HEK293 (cell line): ENCODE results near the gene NOC2L.

Experiments
- FEZF1 ChIP-seq: fragments of 450-650 bp; formaldehyde crosslinking; IDR thresholded peaks from 2 replicates; pipeline ENCODE4 v1.5.1; 2016; ENCODE audit warnings: missing biosample characterization, missing genetic modification characterization
- GLI4 ChIP-seq: fragments of 450-650 bp; formaldehyde crosslinking; IDR thresholded peaks from 2 replicates; pipeline ENCODE4 v1.5.1; 2016; ENCODE audit warnings: missing biosample characterization, missing genetic modification characterization
- KLF10 ChIP-seq: fragments of 450-650 bp; IDR thresholded peaks from 2 replicates; pipeline ENCODE4 v1.5.1; 2018; ENCODE audit warnings: missing biosample characterization, mild to moderate bottlenecking, missing genetic modification characterization
- KLF9 ChIP-seq: fragments of 450-650 bp; formaldehyde crosslinking; IDR thresholded peaks from 2 replicates; pipeline ENCODE4 v1.5.1; 2016; ENCODE audit warnings: missing biosample characterization, missing genetic modification characterization, low read depth
- MEIS1 ChIP-seq: sonication (generic); formaldehyde crosslinking; IDR thresholded peaks from 2 replicates; pipeline ENCODE4 v1.8.1; 2022; ENCODE audit warnings: missing genetic modification reagents, mild to moderate bottlenecking, borderline replicate concordance
- OSR2 ChIP-seq: fragments of 450-650 bp; formaldehyde crosslinking; IDR thresholded peaks from 2 replicates; pipeline ENCODE4 v1.5.1; 2016; ENCODE audit warnings: missing biosample characterization, missing genetic modification characterization
- SCRT2 ChIP-seq: fragments of 450-650 bp; formaldehyde crosslinking; IDR thresholded peaks from 2 replicates; pipeline ENCODE4 v1.5.1; 2016; ENCODE audit warnings: missing biosample characterization, missing genetic modification characterization
- SP3 ChIP-seq: fragments of 450-650 bp; formaldehyde crosslinking; IDR thresholded peaks from 2 replicates; pipeline ENCODE4 v1.5.1; 2016; ENCODE audit warnings: missing biosample characterization, missing genetic modification characterization
- YY2 ChIP-seq: fragments of 450-650 bp; formaldehyde crosslinking; IDR thresholded peaks from 2 replicates; pipeline ENCODE4 v1.5.1; 2016; ENCODE audit warnings: missing biosample characterization, missing genetic modification characterization
- ZBTB48 ChIP-seq: fragments of 450-650 bp; formaldehyde crosslinking; IDR thresholded peaks from 2 replicates; pipeline ENCODE4 v1.5.1; 2016; ENCODE audit warnings: missing biosample characterization, missing genetic modification characterization
- ZEB2 ChIP-seq: fragments of 450-650 bp; formaldehyde crosslinking; IDR thresholded peaks from 2 replicates; pipeline ENCODE4 v1.5.1; 2016; ENCODE audit warnings: missing biosample characterization, missing genetic modification characterization
- ZFP3 ChIP-seq: fragments of 450-650 bp; formaldehyde crosslinking; IDR thresholded peaks from 2 replicates; pipeline ENCODE4 v1.5.1; 2016; ENCODE audit warnings: low read depth, missing biosample characterization, missing genetic modification characterization
- ZNF10 ChIP-seq: fragments of 450-650 bp; formaldehyde crosslinking; IDR thresholded peaks from 2 replicates; pipeline ENCODE4 v1.5.1; 2017; ENCODE audit warnings: missing biosample characterization, missing genetic modification characterization
- ZNF114 ChIP-seq: fragments of 450-650 bp; formaldehyde crosslinking; IDR thresholded peaks from 2 replicates; pipeline ENCODE4 v1.5.0; 2017; ENCODE audit warnings: missing biosample characterization, missing genetic modification characterization
- ZNF140 ChIP-seq: fragments of 450-650 bp; formaldehyde crosslinking; IDR thresholded peaks from 2 replicates; pipeline ENCODE4 v1.5.1; 2016; ENCODE audit warnings: missing biosample characterization, missing genetic modification characterization
- ZNF175 ChIP-seq: fragments of 450-650 bp; formaldehyde crosslinking; IDR thresholded peaks from 2 replicates; pipeline ENCODE4 v1.5.1; 2016; ENCODE audit warnings: missing biosample characterization, missing genetic modification characterization
- ZNF2 ChIP-seq: fragments of 450-650 bp; formaldehyde crosslinking; IDR thresholded peaks from 2 replicates; pipeline ENCODE4 v1.5.1; 2016; ENCODE audit warnings: missing biosample characterization, missing genetic modification characterization
- ZNF266 ChIP-seq: fragments of 450-650 bp; formaldehyde crosslinking; IDR thresholded peaks from 2 replicates; pipeline ENCODE4 v1.5.1; 2016; ENCODE audit warnings: missing biosample characterization, missing genetic modification characterization, low read depth
- ZNF292 ChIP-seq: fragments of 450-650 bp; formaldehyde crosslinking; IDR thresholded peaks from 2 replicates; pipeline ENCODE4 v1.5.1; 2016; ENCODE audit warnings: low read depth, missing biosample characterization, missing genetic modification characterization, borderline replicate concordance
- ZNF518A ChIP-seq: fragments of 450-650 bp; formaldehyde crosslinking; conservative IDR thresholded peaks from 2 replicates; pipeline ENCODE4 v1.5.1; 2016; ENCODE audit warnings: low read depth, missing biosample characterization, missing genetic modification characterization
- ZNF555 ChIP-seq: fragments of 450-650 bp; formaldehyde crosslinking; conservative IDR thresholded peaks from 2 replicates; pipeline ENCODE4 v1.5.1; 2017; ENCODE audit warnings: missing biosample characterization, mild to moderate bottlenecking, missing genetic modification characterization, inconsistent platforms
- ZNF561 ChIP-seq: fragments of 450-650 bp; IDR thresholded peaks from 2 replicates; pipeline ENCODE4 v1.5.1; 2018; ENCODE audit warnings: missing biosample characterization, missing genetic modification characterization, borderline replicate concordance
- ZNF580 ChIP-seq: fragments of 450-650 bp; formaldehyde crosslinking; IDR thresholded peaks from 2 replicates; pipeline ENCODE4 v1.5.1; 2016; ENCODE audit warnings: missing biosample characterization, missing genetic modification characterization
- ZNF596 ChIP-seq: fragments of 450-650 bp; IDR thresholded peaks from 2 replicates; pipeline ENCODE4 v1.5.0; 2018; ENCODE audit warnings: missing biosample characterization, mild to moderate bottlenecking, missing genetic modification characterization, moderate library complexity
- ZNF623 ChIP-seq: fragments of 450-650 bp; formaldehyde crosslinking; IDR thresholded peaks from 2 replicates; pipeline ENCODE4 v1.5.1; 2016; ENCODE audit warnings: missing biosample characterization, missing genetic modification characterization
- ZNF658 ChIP-seq: fragments of 450-650 bp; formaldehyde crosslinking; IDR thresholded peaks from 2 replicates; pipeline ENCODE4; 2016; ENCODE audit warnings: missing biosample characterization, missing genetic modification characterization
- ZNF660 ChIP-seq: fragments of 450-650 bp; IDR thresholded peaks from 2 replicates; pipeline ENCODE4 v1.5.1; 2018; ENCODE audit warnings: missing biosample characterization, mild to moderate bottlenecking, missing genetic modification characterization
- ZNF670 ChIP-seq: fragments of 450-650 bp; formaldehyde crosslinking; IDR thresholded peaks from 2 replicates; pipeline ENCODE4 v1.5.1; 2016; ENCODE audit warnings: missing biosample characterization, missing genetic modification characterization, low read depth
- ZNF677 ChIP-seq: fragments of 450-650 bp; IDR thresholded peaks from 2 replicates; pipeline ENCODE4 v1.5.0; 2018; ENCODE audit warnings: missing biosample characterization, mild to moderate bottlenecking, missing genetic modification characterization, moderate library complexity
- ZSCAN5A ChIP-seq: fragments of 450-650 bp; formaldehyde crosslinking; IDR thresholded peaks from 2 replicates; pipeline ENCODE4 v1.5.1; 2016; ENCODE audit warnings: missing biosample characterization, missing genetic modification characterization
- TF ChIP-seq, protein P1 (sequence below): fragments of 450-650 bp; formaldehyde crosslinking; optimal IDR thresholded peaks from 2 replicates; pipeline ENCODE3; 2016; ENCODE audit warnings: missing biosample characterization, mild to moderate bottlenecking, missing genetic modification characterization
- TF ChIP-seq, protein P2 (sequence below): fragments of 450-650 bp; formaldehyde crosslinking; IDR thresholded peaks from 2 replicates; pipeline ENCODE4 v1.5.1; 2017; ENCODE audit warnings: missing biosample characterization, missing genetic modification characterization
- TF ChIP-seq, protein P3 (sequence below): fragments of 450-650 bp; formaldehyde crosslinking; IDR thresholded peaks from 2 replicates; pipeline ENCODE4 v1.5.1; 2016; ENCODE audit warnings: missing biosample characterization, missing genetic modification characterization

Gene NOC2L

GRCh38 chr1:984476-984814 is 25.4 kb upstream of the NOC2L start (continued):
- TF ChIP-seq ZNF660 (no peak), KLF9 (tag by site-specific recombination) (no peak), ZNF140 (tag by site-specific recombination) (peak; percentile 88), ZNF266 (peak; percentile 86), ZNF658 (tag by site-specific recombination) (no peak), ZNF518A (tag by site-specific recombination) (peak; percentile 94), MEIS1 (no peak), ZEB2 (tag by site-specific recombination) (no peak), ZNF561 (tag by site-specific recombination) (no peak), ZNF10 (tag by site-specific recombination) (no peak), ZNF175 (tag by site-specific recombination) (no peak), ZSCAN5A (tag by site-specific recombination) (no peak), SP3 (tag by site-specific recombination) (no peak), ZBTB48 (tag by site-specific recombination) (no peak), ZNF114 (tag by site-specific recombination) (no peak), ZNF623 (peak; percentile 79), ZNF677 (tag by site-specific recombination) (no peak), YY2 (tag by site-specific recombination) (no peak), SCRT2 (tag by site-specific recombination) (no peak), ZNF555 (peak; percentile 85), KLF10 (no peak), ZNF2 (tag by site-specific recombination) (no peak), GLI4 (tag by site-specific recombination) (no peak), OSR2 (tag by site-specific recombination) (no peak), ZNF292 (tag by site-specific recombination) (peak; percentile 65; the same call in 1 of the 2 replicates), ZNF596 (no peak), ZNF580 (tag by site-specific recombination) (no peak), ZFP3 (tag by site-specific recombination) (0 out of 2 replicates have a peak, but pooled peaks have one; percentile 20), ZNF670 (tag by site-specific recombination) (no peak), FEZF1 (tag by site-specific recombination) (no peak)
- TF ChIP-seq, protein P1, sequence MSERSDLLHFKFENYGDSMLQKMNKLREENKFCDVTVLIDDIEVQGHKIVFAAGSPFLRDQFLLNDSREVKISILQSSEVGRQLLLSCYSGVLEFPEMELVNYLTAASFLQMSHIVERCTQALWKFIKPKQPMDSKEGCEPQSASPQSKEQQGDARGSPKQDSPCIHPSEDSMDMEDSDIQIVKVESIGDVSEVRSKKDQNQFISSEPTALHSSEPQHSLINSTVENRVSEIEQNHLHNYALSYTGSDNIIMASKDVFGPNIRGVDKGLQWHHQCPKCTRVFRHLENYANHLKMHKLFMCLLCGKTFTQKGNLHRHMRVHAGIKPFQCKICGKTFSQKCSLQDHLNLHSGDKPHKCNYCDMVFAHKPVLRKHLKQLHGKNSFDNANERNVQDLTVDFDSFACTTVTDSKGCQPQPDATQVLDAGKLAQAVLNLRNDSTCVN (tag by site-specific recombination) = no peak
- TF ChIP-seq, protein P2, sequence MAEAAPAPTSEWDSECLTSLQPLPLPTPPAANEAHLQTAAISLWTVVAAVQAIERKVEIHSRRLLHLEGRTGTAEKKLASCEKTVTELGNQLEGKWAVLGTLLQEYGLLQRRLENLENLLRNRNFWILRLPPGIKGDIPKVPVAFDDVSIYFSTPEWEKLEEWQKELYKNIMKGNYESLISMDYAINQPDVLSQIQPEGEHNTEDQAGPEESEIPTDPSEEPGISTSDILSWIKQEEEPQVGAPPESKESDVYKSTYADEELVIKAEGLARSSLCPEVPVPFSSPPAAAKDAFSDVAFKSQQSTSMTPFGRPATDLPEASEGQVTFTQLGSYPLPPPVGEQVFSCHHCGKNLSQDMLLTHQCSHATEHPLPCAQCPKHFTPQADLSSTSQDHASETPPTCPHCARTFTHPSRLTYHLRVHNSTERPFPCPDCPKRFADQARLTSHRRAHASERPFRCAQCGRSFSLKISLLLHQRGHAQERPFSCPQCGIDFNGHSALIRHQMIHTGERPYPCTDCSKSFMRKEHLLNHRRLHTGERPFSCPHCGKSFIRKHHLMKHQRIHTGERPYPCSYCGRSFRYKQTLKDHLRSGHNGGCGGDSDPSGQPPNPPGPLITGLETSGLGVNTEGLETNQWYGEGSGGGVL = no peak
- TF ChIP-seq, protein P3, sequence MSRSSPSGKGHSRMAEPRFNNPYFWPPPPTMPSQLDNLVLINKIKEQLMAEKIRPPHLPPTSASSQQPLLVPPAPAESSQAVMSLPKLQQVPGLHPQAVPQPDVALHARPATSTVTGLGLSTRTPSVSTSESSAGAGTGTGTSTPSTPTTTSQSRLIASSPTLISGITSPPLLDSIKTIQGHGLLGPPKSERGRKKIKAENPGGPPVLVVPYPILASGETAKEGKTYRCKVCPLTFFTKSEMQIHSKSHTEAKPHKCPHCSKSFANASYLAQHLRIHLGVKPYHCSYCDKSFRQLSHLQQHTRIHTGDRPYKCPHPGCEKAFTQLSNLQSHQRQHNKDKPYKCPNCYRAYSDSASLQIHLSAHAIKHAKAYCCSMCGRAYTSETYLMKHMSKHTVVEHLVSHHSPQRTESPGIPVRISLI (tag by site-specific recombination) = no peak
